Keratinocyte (primary cell): Measurements from ENCODE around the gene ASPSCR1. TPM values are rescaled to one million over a fixed set of nuclear protein-coding genes. Genes with fewer than 3 reads are reported as not detected.

Experiments
- DNase-seq: peaks from one replicate; pipeline ENCODE4 v3.0.0-alpha.2; 2011; ENCODE audit warnings: low read depth, missing footprints, low spot score
- FAIRE-seq: peaks from 2 replicates; lab custom pipeline; 2011; peaks lifted over from hg19 to GRCh38; lab: Jason Lieb, UNC
- H2AFZ ChIP-seq: 2 replicates; pipeline ENCODE4 v1.6.0; 2012; ENCODE audit warnings: low read length, control low read depth, inconsistent platforms; ENCODE audit not compliant: control insufficient read depth
- H3K27ac ChIP-seq: 2 replicates; pipeline ENCODE4 v1.5.1; 2011; ENCODE audit warnings: low read length; ENCODE audit not compliant: control insufficient read depth, insufficient read depth
- H3K27me3 ChIP-seq: 3 replicates; pipeline ENCODE4 v1.6.0; 2011; ENCODE audit warnings: low read length; ENCODE audit not compliant: control insufficient read depth, insufficient read depth; ENCODE audit errors: extremely low read depth
- H3K36me3 ChIP-seq, 2 experiments: 2 replicates in 1 of 2; 3 replicates in 1 of 2; pipeline ENCODE4 v1.5.1; 2011; ENCODE audit warnings: low read length in 2 of 2, mild to moderate bottlenecking in 1 of 2; ENCODE audit not compliant: control insufficient read depth in 2 of 2, insufficient read depth in 2 of 2; ENCODE audit errors: extremely low read depth in 1 of 2
- H3K4me1 ChIP-seq: 3 replicates; pipeline ENCODE4 v1.5.1; 2011; ENCODE audit warnings: low read length; ENCODE audit not compliant: control insufficient read depth, insufficient read depth; ENCODE audit errors: extremely low read depth
- H3K4me2 ChIP-seq: 3 replicates; pipeline ENCODE4 v1.6.0; 2011; ENCODE audit warnings: low read depth, low read length; ENCODE audit not compliant: control insufficient read depth, insufficient read depth; ENCODE audit errors: extremely low read depth
- H3K4me3 ChIP-seq, 3 experiments: fragments of 200-600 bp in 1 of 3; sonication (generic) in 1 of 3; 2 replicates in 2 of 3; 3 replicates in 1 of 3; pipeline ENCODE4 v1.5.1; 2011 to 2016; ENCODE audit warnings: low read length in 3 of 3, mild to moderate bottlenecking in 3 of 3, control low read depth in 2 of 3, inconsistent platforms in 1 of 3, low read depth in 1 of 3, mixed read lengths in 1 of 3, mixed run types in 1 of 3, moderate library complexity in 1 of 3; ENCODE audit not compliant: control insufficient read depth in 2 of 3, insufficient read depth in 2 of 3; ENCODE audit errors: extremely low read depth in 1 of 3
- H3K79me2 ChIP-seq: 2 replicates; pipeline ENCODE4 v1.6.0; 2012; ENCODE audit warnings: low read length; ENCODE audit not compliant: control insufficient read depth, insufficient read depth
- H3K9ac ChIP-seq: 3 replicates; pipeline ENCODE4 v1.6.0; 2011; ENCODE audit warnings: low read length; ENCODE audit not compliant: control insufficient read depth, insufficient read depth; ENCODE audit errors: extremely low read depth
- H3K9me1 ChIP-seq: 3 replicates; pipeline ENCODE4 v1.6.0; 2011; ENCODE audit warnings: low read length; ENCODE audit not compliant: control insufficient read depth, insufficient read depth; ENCODE audit errors: extremely low read depth
- H3K9me3 ChIP-seq: 2 replicates; pipeline ENCODE4 v1.5.1; 2012; ENCODE audit warnings: low read depth, low read length; ENCODE audit not compliant: control insufficient read depth
- H4K20me1 ChIP-seq: 3 replicates; pipeline ENCODE4 v1.6.0; 2011; ENCODE audit warnings: low read length; ENCODE audit not compliant: control insufficient read depth, insufficient read depth; ENCODE audit errors: extremely low read depth
- CTCF ChIP-seq, 3 experiments: IDR thresholded peaks in 1 of 3; conservative IDR thresholded peaks in 1 of 3; optimal IDR thresholded peaks in 1 of 3; 2 replicates in 2 of 3; 3 replicates in 1 of 3; pipeline versions ENCODE3 to v1.5.1; 2011; ENCODE audit warnings: low read length in 3 of 3, mild to moderate bottlenecking in 3 of 3, moderate library complexity in 2 of 3, control low read depth in 1 of 3, inconsistent platforms in 1 of 3; ENCODE audit not compliant: insufficient read depth in 2 of 3; ENCODE audit errors: extremely low read depth in 1 of 3
- EZH2 ChIP-seq: IDR thresholded peaks from one replicate; pipeline ENCODE4 v1.6.1; 2012; ENCODE audit warnings: inconsistent platforms, mild to moderate bottlenecking, low read length, moderate library complexity
- dilution Hi-C: fragments of 300-500 bp; cut with MboI; formaldehyde crosslinking; loops from one replicate; pipeline ENCODE4 v1.7.0; 2020; ENCODE audit warnings: low sequenced_read_pairs; ENCODE audit not compliant: extremely low pct_ligation_motif_present
- polyA plus RNA-seq, 5 experiments: library from polyadenylated mRNA; depleted of rRNA in 3 of 5; stranded (reverse) in 3 of 5; stranded (forward) in 1 of 5; unstranded in 1 of 5; fragments of >200 nt; gene quantifications; 1 replicate in 1 of 5; 2 replicates in 3 of 5; 3 replicates in 1 of 5; pipeline versions ENCODE4 v1.2.1 to v1.2.3, GENCODE V29; 2011 to 2012; ENCODE audit warnings: missing spikeins in 2 of 5, low read depth in 1 of 5, low replicate concordance in 1 of 5

The ASPSCR1 gene
- polyA plus RNA-seq, 1 donor (not counting 4 experiments of a cell fraction or from before 2014, with no cell fraction given) = 5.2 TPM

DNA sequence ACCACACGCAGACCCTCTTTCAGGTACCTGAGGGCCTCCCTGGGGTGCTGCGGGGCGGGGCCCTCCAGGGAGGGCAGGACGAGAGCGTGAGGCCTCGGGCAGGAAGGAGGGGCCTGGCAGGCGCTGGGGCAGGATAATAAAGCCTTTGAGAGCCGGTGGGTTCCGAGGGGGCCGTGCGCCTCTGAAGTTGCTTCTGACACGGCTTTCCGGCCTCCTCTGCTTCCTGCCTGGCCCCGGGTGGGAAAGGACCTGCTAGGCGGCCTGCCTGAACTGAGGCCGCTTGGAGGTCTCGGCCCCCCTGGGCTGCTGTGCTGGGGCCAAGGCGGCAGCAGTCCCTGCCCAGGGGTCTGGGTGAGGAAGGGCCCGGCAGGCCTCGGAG lies 34.8 kb downstream of the ASPSCR1 start:
- no peak overlapping the region for H3K27ac ChIP-seq
- no peaks in the 10 kb centered on the region for H3K27me3 ChIP-seq
- H3K9ac ChIP-seq = no peak overlapping the region
- H3K36me3 ChIP-seq = no peaks in the 10 kb centered on the region
- H3K9me3 ChIP-seq = no peaks in the 10 kb centered on the region
- DNase-seq (no peak), FAIRE-seq (no peak)
- peaks cover 18% of the 10 kb centered on the region for H3K4me1 ChIP-seq
- no peak overlapping the region for H2AFZ ChIP-seq
- TF ChIP-seq EZH2 = no peak
- TF ChIP-seq CTCF (optimal IDR thresholded peaks at IDR 0.05 in 1 of 3, IDR thresholded peaks at IDR 0.05 in 1 of 3, conservative IDR thresholded peaks at IDR 0.05 in 1 of 3; ENCODE audit: extremely low read depth in 1 of 3, insufficient read depth in 2 of 3, low read length in 3 of 3) = no peak
- no peaks in the 10 kb centered on the region for H4K20me1 ChIP-seq
- H3K4me3 ChIP-seq = no peak overlapping the region
- dilution Hi-C loops = no loop called here
- H3K79me2 ChIP-seq = no peaks in the 10 kb centered on the region
- H3K9me1 ChIP-seq = no peaks in the 10 kb centered on the region
- H3K4me2 ChIP-seq = no peak overlapping the region

GRCh38 chr17:82012640-82013295 lies 35.3 kb downstream of the ASPSCR1 start:
- DNase-seq (no peak), FAIRE-seq (no peak)
- dilution Hi-C loops = no loop called here
- Histone ChIP-seq H3K9me1 (no peaks in the 10 kb centered on the region), H3K9me3 (no peaks in the 10 kb centered on the region), H3K36me3 (no peaks in the 10 kb centered on the region), H2AFZ (no peak overlapping the region), H4K20me1 (no peaks in the 10 kb centered on the region), H3K4me2 (no peak overlapping the region), H3K27ac (no peak overlapping the region), H3K4me1 (peaks cover 18% of the 10 kb centered on the region), H3K79me2 (no peaks in the 10 kb centered on the region), H3K27me3 (no peaks in the 10 kb centered on the region), H3K9ac (peak overlapping the region; percentile 9), H3K4me3 (no peak overlapping the region)
- TF ChIP-seq CTCF (optimal IDR thresholded peaks at IDR 0.05 in 1 of 3, IDR thresholded peaks at IDR 0.05 in 1 of 3, conservative IDR thresholded peaks at IDR 0.05 in 1 of 3; ENCODE audit: extremely low read depth in 1 of 3, insufficient read depth in 2 of 3, low read length in 3 of 3) (no peak), EZH2 (no peak)
